Activated CD8-positive, alpha-beta T cell treated with anti-CD3 and anti-CD28 coated beads for 36 hours (primary cell): ENCODE results near the gene LRRK1. TPM values are rescaled to one million over a fixed set of nuclear protein-coding genes. Genes with fewer than 3 reads are reported as not detected.

Source experiments
- ATAC-seq: fragments of 200-7000 bp; cut with Tn5 transposase; one replicate; pipeline ENCODE4 v1.10.0; 2021; ENCODE audit warnings: mild to moderate bottlenecking, moderate library complexity
- CTCF ChIA-PET: fragments of 350-600 bp; sonication (Branson Sonifier 250); formaldehyde crosslinking; loops from one replicate; lab custom pipeline; 2021; ENCODE audit warnings: antibody characterized with exemption; lab: Charles Lee
- POLR2A ChIA-PET: fragments of 350-600 bp; sonication (Branson Sonifier 250); formaldehyde crosslinking; loops from one replicate; lab custom pipeline; 2021; ENCODE audit warnings: antibody characterized with exemption; lab: Charles Lee
- DNase-seq: peaks from one replicate; pipeline ENCODE4 v3.0.0-alpha.2; 2020
- H3K27ac Mint-ChIP-seq: one replicate; pipeline ENCODE4 v1.8.0; 2021; ENCODE audit warnings: mild to moderate bottlenecking, mixed read lengths
- H3K27me3 Mint-ChIP-seq: one replicate; pipeline ENCODE4 v1.8.0; 2021; ENCODE audit warnings: mixed read lengths
- H3K36me3 Mint-ChIP-seq: one replicate; pipeline ENCODE4 v1.8.0; 2021; ENCODE audit warnings: low read depth, mixed read lengths
- H3K4me1 Mint-ChIP-seq: one replicate; pipeline ENCODE4 v1.8.0; 2021; ENCODE audit warnings: low read depth, mixed read lengths
- H3K4me3 Mint-ChIP-seq: one replicate; pipeline ENCODE4 v1.8.0; 2021; ENCODE audit warnings: mild to moderate bottlenecking, moderate library complexity, mixed read lengths
- H3K9me3 Mint-ChIP-seq: one replicate; pipeline ENCODE4 v1.8.0; 2021; ENCODE audit warnings: mixed read lengths
- intact Hi-C: fragments of 100-400 bp; cut with micrococcal nuclease; formaldehyde crosslinking; loops from one replicate; pipeline ENCODE4 v1.10.0; 2022
- total RNA-seq, 2 experiments: library from RNA; stranded (reverse); gene quantifications; one replicate each; pipeline ENCODE4 v1.2.3, GENCODE V29; 2021
- TF ChIP-seq, protein P1 (sequence below): fragments of 200-600 bp; IDR thresholded peaks from one replicate; pipeline ENCODE4 v1.8.0; 2022; ENCODE audit warnings: antibody characterized with exemption, mild to moderate bottlenecking

LRRK1 gene
- total RNA-seq, 2 experiments from 2014 or later = 0.50 to 0.83 TPM

DNA sequence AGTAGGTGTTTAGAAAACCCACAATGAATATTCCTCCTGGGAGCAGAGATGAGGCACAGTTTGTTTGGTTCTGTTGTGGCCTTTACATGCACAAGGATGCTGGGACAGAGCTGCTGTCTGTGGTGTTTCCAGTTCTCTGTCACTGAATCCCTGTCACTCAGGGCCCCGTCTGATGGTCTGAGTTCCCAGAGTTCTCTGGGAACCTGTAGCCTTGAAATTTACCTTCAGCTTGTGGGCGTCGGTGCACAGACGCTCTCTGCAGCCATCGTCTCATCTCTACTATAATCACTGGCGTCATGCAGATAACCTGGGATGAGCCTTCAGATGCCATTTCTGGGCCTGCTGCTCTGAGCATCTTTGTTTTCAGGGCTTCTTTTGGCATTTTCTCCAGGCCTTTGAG lies 81.9 kb downstream of the LRRK1 start:
- no peaks in the 10 kb centered on the region for H3K4me1 Mint-ChIP-seq
- POLR2A ChIA-PET = no interaction called here
- DNase-seq (no peak), ATAC-seq (no peak)
- no peaks in the 10 kb centered on the region for H3K36me3 Mint-ChIP-seq
- no peak overlapping the region for H3K27ac Mint-ChIP-seq
- TF ChIP-seq, protein P1, sequence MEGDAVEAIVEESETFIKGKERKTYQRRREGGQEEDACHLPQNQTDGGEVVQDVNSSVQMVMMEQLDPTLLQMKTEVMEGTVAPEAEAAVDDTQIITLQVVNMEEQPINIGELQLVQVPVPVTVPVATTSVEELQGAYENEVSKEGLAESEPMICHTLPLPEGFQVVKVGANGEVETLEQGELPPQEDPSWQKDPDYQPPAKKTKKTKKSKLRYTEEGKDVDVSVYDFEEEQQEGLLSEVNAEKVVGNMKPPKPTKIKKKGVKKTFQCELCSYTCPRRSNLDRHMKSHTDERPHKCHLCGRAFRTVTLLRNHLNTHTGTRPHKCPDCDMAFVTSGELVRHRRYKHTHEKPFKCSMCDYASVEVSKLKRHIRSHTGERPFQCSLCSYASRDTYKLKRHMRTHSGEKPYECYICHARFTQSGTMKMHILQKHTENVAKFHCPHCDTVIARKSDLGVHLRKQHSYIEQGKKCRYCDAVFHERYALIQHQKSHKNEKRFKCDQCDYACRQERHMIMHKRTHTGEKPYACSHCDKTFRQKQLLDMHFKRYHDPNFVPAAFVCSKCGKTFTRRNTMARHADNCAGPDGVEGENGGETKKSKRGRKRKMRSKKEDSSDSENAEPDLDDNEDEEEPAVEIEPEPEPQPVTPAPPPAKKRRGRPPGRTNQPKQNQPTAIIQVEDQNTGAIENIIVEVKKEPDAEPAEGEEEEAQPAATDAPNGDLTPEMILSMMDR = no peak
- CTCF ChIA-PET = interaction anchor here (0.9 to 3.8 kb wide), 2 partner anchors 11 to 83 kb away, joined by 3 to 26 read pairs; partner anchors contain the start of gene LRRK1
- H3K4me3 Mint-ChIP-seq = no peak overlapping the region
- H3K9me3 Mint-ChIP-seq = no peaks in the 10 kb centered on the region
- H3K27me3 Mint-ChIP-seq = peaks cover 2% of the 10 kb centered on the region
- intact Hi-C loops = no loop called here

DNA sequence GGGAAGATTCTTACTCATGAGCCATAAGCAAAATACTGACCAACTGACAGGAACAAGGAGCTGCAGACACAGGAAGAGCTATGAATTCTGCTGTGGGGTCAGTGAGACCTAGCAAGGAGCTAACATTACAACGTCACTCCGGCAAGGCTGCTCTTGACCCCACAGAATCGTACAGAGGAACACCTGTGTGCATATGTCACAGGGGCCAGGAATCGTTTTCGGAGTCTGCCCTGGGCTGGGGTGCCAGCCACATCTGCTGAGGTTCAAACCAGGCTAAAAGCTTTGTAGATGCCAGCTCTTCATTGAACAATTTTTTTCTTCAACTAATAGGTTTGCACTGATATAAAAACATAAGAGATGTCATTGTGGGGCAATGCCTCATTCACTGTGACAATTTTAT lies 82.6 kb downstream of the LRRK1 start:
- Mint-ChIP-seq H3K4me1 (peaks cover 1% of the 10 kb centered on the region), H3K36me3 (no peaks in the 10 kb centered on the region)
- intact Hi-C loops = no loop called here

DNA sequence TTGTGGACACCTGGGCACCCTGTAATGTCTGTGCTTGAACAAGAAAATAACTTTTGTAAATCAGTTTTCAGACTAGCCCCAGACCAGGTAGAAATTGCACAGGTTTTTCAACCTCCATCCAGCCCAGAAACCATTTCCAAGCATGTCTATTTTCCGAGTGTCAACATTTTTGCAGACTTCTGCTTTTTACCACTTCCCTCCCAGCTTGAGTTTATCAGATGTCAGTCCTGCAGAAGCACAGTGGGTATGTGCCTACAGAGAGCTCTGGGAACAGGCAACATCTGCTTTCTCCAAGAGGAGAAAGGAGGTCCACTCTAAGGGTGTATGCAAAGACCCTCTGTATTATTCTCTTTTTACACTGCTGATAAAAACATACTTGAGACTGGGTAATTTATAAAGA lies 83.9 kb downstream of the LRRK1 start:
- intact Hi-C loops = no loop called here
- H3K4me1 Mint-ChIP-seq = peaks cover 12% of the 10 kb centered on the region
- no peaks in the 10 kb centered on the region for H3K9me3 Mint-ChIP-seq
- no peak overlapping the region for H3K27ac Mint-ChIP-seq
- peaks cover 8% of the 10 kb centered on the region for H3K27me3 Mint-ChIP-seq
- ChIA-PET POLR2A (no interaction called here), CTCF (interaction anchor here (1.1 to 3.8 kb wide), 5 partner anchors 13 to 87 kb away, joined by 3 to 26 read pairs (median 3); partner anchors contain the start of gene LRRK1)
- DNase-seq (no peak), ATAC-seq (no peak)
- TF ChIP-seq, protein P1 = no peak
- H3K4me3 Mint-ChIP-seq = no peak overlapping the region
- no peaks in the 10 kb centered on the region for H3K36me3 Mint-ChIP-seq

More for the DNA sequence above, 82.6 kb downstream of the LRRK1 start:
- Mint-ChIP-seq H3K27ac (no peak overlapping the region), H3K9me3 (no peaks in the 10 kb centered on the region), H3K4me3 (no peak overlapping the region), H3K27me3 (peaks cover 2% of the 10 kb centered on the region)
- DNase-seq (no peak), ATAC-seq (no peak)
- ChIA-PET CTCF (interaction anchor here (0.9 to 3.8 kb wide), 4 partner anchors 10 to 652 kb away, joined by 3 to 26 read pairs (median 3); partner anchors contain the start of gene LRRK1), POLR2A (no interaction called here)
- TF ChIP-seq, protein P1 = no peak

DNA sequence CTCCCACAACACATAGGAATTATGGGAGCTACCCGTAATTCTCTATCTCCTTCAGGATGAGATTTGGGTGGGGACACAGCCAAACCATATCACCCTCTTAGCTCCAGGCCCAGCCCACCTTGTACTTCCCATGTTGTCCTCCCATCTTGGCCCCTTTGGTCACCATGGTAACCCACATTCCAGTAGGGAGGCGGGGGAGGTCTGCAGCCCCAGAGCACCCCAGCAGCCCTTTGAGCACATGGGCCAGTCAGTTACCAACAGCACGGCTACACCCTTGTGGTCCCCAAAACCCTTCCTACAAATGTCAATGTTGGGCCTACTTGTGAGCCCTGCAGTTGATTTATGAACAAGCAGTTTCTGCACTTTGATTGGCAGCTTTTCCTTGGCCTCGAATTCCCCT lies 84.5 kb downstream of the LRRK1 start:
- TF ChIP-seq, protein P1 = no peak
- ATAC-seq (no peak), DNase-seq (no peak)
- POLR2A ChIA-PET = no interaction called here
- intact Hi-C loops = no loop called here
- no peaks in the 10 kb centered on the region for H3K9me3 Mint-ChIP-seq
- H3K27ac Mint-ChIP-seq = no peak overlapping the region
- peaks cover 9% of the 10 kb centered on the region for H3K27me3 Mint-ChIP-seq
- H3K36me3 Mint-ChIP-seq = no peaks in the 10 kb centered on the region
- peaks cover 18% of the 10 kb centered on the region for H3K4me1 Mint-ChIP-seq
- no peak overlapping the region for H3K4me3 Mint-ChIP-seq
- CTCF ChIA-PET = interaction anchor here (1.1 to 3.8 kb wide), 5 partner anchors 12 to 88 kb away, joined by 3 to 26 read pairs (median 3); partner anchors contain the start of gene LRRK1

DNA sequence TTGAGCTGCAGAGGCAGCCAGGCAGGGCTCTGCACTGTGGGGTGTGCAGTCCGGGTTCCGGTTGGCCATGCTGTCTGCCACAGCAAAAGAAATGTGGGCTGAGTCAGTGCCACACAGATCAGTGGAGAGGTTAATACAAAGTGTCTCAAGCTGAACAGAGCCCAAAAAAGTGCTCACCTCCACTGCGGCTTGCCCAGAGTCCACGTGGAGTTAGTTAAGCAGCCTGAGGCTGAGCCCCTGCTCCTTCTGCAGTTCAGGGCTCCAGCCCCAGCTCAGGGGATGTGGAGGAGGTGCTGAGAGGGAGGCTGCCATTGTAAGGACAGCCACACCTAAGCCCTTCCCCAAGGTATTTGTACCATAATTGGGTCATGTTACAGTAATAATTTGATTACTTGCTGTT lies 85.3 kb downstream of the LRRK1 start:
- Mint-ChIP-seq H3K36me3 (no peaks in the 10 kb centered on the region), H3K27me3 (peaks cover 9% of the 10 kb centered on the region), H3K4me3 (no peak overlapping the region), H3K4me1 (peaks cover 21% of the 10 kb centered on the region), H3K27ac (no peak overlapping the region), H3K9me3 (no peaks in the 10 kb centered on the region)
- TF ChIP-seq, protein P1 = no peak
- ChIA-PET CTCF (interaction anchor here (0.6 to 3.8 kb wide), 3 partner anchors 26 to 86 kb away, joined by 3 to 26 read pairs (median 3); partner anchors contain the start of gene LRRK1), POLR2A (no interaction called here)
- intact Hi-C loops = no loop called here
- DNase-seq (no peak), ATAC-seq (no peak)
